GM13976 (cell line): ENCODE results near the gene MEF2A.

ENCODE experiments used
- DNase-seq: peaks from one replicate; pipeline ENCODE4 v3.0.0; 2012; ENCODE audit warnings: low spot score
- CTCF ChIP-seq: IDR thresholded peaks from 2 replicates; pipeline ENCODE4 v1.5.1; 2012; ENCODE audit warnings: borderline replicate concordance, mild to moderate bottlenecking; ENCODE audit not compliant: insufficient read depth; ENCODE audit errors: extremely low read depth, missing control alignments, control extremely low read depth
- in situ Hi-C: fragments of 300-500 bp; cut with MboI; formaldehyde crosslinking; loops from one replicate; pipeline ENCODE4 v1.12.0; 2022; ENCODE audit warnings: low sequenced_read_pairs, mixed read lengths, inconsistent platforms; ENCODE audit not compliant: unreplicated experiment

MEF2A gene

GRCh38 chr15:99616773-99617342, 51.1 kb downstream of the MEF2A start:
- no peak for TF ChIP-seq CTCF
- in situ Hi-C loops, result no loop called here
- DNase-seq, result no peak

- no peak for DNase-seq
- no peak for TF ChIP-seq CTCF
- in situ Hi-C loops, result no loop called here
These were observed 53.2 kb downstream of the MEF2A start for GRCh38 chr15:99618941-99619411.

GRCh38 chr15:99619712-99620111, 53.9 kb downstream of the MEF2A start:
- in situ Hi-C loops, result no loop called here
- TF ChIP-seq CTCF, result no peak
- no peak for DNase-seq

GRCh38 chr15:99620178-99620577, 54.4 kb downstream of the MEF2A start:
- in situ Hi-C loops, result no loop called here
- TF ChIP-seq CTCF, result no peak
- DNase-seq, result no peak

GRCh38 chr15:99621767-99622166, 56.0 kb downstream of the MEF2A start:
- DNase-seq, result no peak
- TF ChIP-seq CTCF, result no peak
- in situ Hi-C loops, result no loop called here

GRCh38 chr15:99628374-99629001, 62.7 kb downstream of the MEF2A start:
- DNase-seq, result no peak
- in situ Hi-C loops, result no loop called here
- TF ChIP-seq CTCF, result no peak
